Heart left ventricle (tissue), 13 donors: ENCODE measurements around the gene TMEM138.

ENCODE experiments used
- POLR2A ChIP-seq, 2 donors: fragments of 450-650 bp; IDR thresholded peaks; one replicate each; pipeline ENCODE4 v1.6.1; 2017; ENCODE audit warnings: antibody characterized with exemption in 2 of 2, mild to moderate bottlenecking in 2 of 2, moderate library complexity in 2 of 2
- TF ChIP-seq, protein P1 (sequence below), 12 donors: fragments of 200-600 bp; sonication (generic) in 4 of 12; IDR thresholded peaks; one replicate each; pipeline versions ENCODE4 v1.5.0 to v1.8.0; 2018 to 2022; ENCODE audit warnings: antibody characterized with exemption in 12 of 12, mild to moderate bottlenecking in 5 of 12
- donor health status: ischemic (EF 13 %, LVEDD 7.1; RV severe dilation, severe dysfunction).
- donor health status: DM: no; HTN: yes; CAD: no.
- donor health status: DM: no; HTN: no; CAD: no.
- donor health status: ischemic (EF 25% LVEDD 6.9; RV normal size, moderate dysfunction).
- donor health status: ischemic (EF 25% LVEDD 5.7; RV mildly dilated, moderate dysfunction).
- donor health status: ischemic (EF 35%, LVEDD 5.7; RV mildly dilated, moderate dysfunction).
- donor health status: nonischemic (EF 11% LVEDD 7.7; RV severe dilation, severe dysfunction).
- donor health status: DM: yes; HTN: yes; CAD: no.
- donor health status: PGD.
- donor health status: ischemic (EF 29% LVEDD 5.4; RV normal size, mild dysfunction).
- donor health status: nonischemic (EF 23%, LVEDD 6.1; RV moderate dilation, normal function).

DNA sequence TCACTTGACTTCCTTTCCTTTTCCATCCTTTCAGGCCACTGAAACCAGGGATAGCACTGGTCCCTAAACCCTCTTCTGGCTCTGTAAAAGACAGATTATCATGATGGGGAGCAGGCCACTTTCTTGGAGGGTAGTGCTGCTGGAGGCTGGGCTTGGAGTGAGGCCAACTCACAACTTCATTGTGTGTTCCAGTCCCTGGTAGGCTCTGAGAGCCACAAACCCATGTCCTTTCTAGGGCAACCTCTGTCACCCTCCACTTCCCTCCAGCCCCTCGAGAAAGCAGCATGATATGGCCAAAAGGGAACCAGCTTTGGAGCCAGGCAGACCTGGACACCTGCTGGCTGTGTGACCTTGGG is 26.8 kb upstream of the TMEM138 start:
- TF ChIP-seq POLR2A (IDR thresholded peaks at IDR 0.05), result no peak
- TF ChIP-seq, protein P1, sequence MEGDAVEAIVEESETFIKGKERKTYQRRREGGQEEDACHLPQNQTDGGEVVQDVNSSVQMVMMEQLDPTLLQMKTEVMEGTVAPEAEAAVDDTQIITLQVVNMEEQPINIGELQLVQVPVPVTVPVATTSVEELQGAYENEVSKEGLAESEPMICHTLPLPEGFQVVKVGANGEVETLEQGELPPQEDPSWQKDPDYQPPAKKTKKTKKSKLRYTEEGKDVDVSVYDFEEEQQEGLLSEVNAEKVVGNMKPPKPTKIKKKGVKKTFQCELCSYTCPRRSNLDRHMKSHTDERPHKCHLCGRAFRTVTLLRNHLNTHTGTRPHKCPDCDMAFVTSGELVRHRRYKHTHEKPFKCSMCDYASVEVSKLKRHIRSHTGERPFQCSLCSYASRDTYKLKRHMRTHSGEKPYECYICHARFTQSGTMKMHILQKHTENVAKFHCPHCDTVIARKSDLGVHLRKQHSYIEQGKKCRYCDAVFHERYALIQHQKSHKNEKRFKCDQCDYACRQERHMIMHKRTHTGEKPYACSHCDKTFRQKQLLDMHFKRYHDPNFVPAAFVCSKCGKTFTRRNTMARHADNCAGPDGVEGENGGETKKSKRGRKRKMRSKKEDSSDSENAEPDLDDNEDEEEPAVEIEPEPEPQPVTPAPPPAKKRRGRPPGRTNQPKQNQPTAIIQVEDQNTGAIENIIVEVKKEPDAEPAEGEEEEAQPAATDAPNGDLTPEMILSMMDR (IDR thresholded peaks at IDR 0.05), result no peak
